CD4-positive, alpha-beta T cell treated with Interleukin-17A for 4 hours (primary cell): ENCODE data around the gene FERMT2.

ENCODE experiments used
- DNase-seq: peaks from one replicate; pipeline ENCODE4 v3.0.0-alpha.2; 2020; ENCODE audit warnings: mixed read lengths

Gene FERMT2

GRCh38 chr14:52950898-52951680 is at the start of gene FERMT2:
Gene FERMT2 (minus strand): TSS chr14:52951050. CDS start chr14:52950568, 482 bp downstream.
- DNase-seq = peak; percentile 39

- no peak for DNase-seq
Measured at GRCh38 chr14:52998376-52999015, 47.6 kb upstream of the FERMT2 start.

- no peak for DNase-seq
Measured at GRCh38 chr14:52996493-52996892, 45.6 kb upstream of the FERMT2 start.

- no peak for DNase-seq
Measured at GRCh38 chr14:52995998-52996397, 45.1 kb upstream of the FERMT2 start.

- no peak for DNase-seq
Measured at GRCh38 chr14:52992236-52992870, 41.5 kb upstream of the FERMT2 start.

GRCh38 chr14:52988139-52988538 is 37.3 kb upstream of the FERMT2 start:
- DNase-seq = no peak

GRCh38 chr14:52987514-52987913 is 36.7 kb upstream of the FERMT2 start:
- DNase-seq = no peak

GRCh38 chr14:52987042-52987441 is 36.2 kb upstream of the FERMT2 start:
- DNase-seq = no peak

GRCh38 chr14:52977798-52978197 is 26.9 kb upstream of the FERMT2 start:
- DNase-seq = no peak

GRCh38 chr14:52974406-52974805 is 23.6 kb upstream of the FERMT2 start:
- no peak for DNase-seq

GRCh38 chr14:52961060-52961639 is 10.3 kb upstream of the FERMT2 start:
- peak; percentile 66 for DNase-seq

- DNase-seq = peak; percentile 10
Measured at GRCh38 chr14:52960627-52961026, 9.8 kb upstream of the FERMT2 start.

GRCh38 chr14:52954346-52955214 is 3.7 kb upstream of the FERMT2 start:
- no peak for DNase-seq

GRCh38 chr14:52951681-52952554 is 1.1 kb upstream of the FERMT2 start:
- no peak for DNase-seq

GRCh38 chr14:52950410-52950897 is 396 bp downstream of the FERMT2 start:
- peak; percentile 21 for DNase-seq

- DNase-seq = no peak
Measured at GRCh38 chr14:52949711-52950409, 990 bp downstream of the FERMT2 start.

- no peak for DNase-seq
Measured at GRCh38 chr14:52949249-52949648, 1.6 kb downstream of the FERMT2 start.

- no peak for DNase-seq
Measured at GRCh38 chr14:52948836-52949235, 2.0 kb downstream of the FERMT2 start.

- no peak for DNase-seq
Measured at GRCh38 chr14:52948039-52948438, 2.8 kb downstream of the FERMT2 start.

- DNase-seq = no peak
Measured at GRCh38 chr14:52944254-52944653, 6.6 kb downstream of the FERMT2 start.

GRCh38 chr14:52939427-52939826 is 11.4 kb downstream of the FERMT2 start:
- no peak for DNase-seq
